ENCODE measurements around the gene OGFOD1. TPM values are rescaled to one million over a fixed set of nuclear protein-coding genes. Genes with fewer than 3 reads are reported as not detected.

The OGFOD1 gene
- total RNA-seq, 2 donors from 2014 or later = 6.6 to 15.6 TPM

- Histone ChIP-seq H3K4me3 (no peak overlapping the region), H3K4me1 (peaks cover 37% of the 10 kb centered on the region), H3K27ac (no peak overlapping the region), H3K9me3 (no peaks in the 10 kb centered on the region), H3K27me3 (no peaks in the 10 kb centered on the region), H3K36me3 (replicated peaks in 1 of 2; ENCODE audit: insufficient read depth in 1 of 2, low read depth in 2 of 2) (no peaks in the 10 kb centered on the region)
- ATAC-seq (no peak), DNase-seq (peak in 1 of 4 donors; percentile 22)
- intact Hi-C loops (cut with DNase I) = loop anchor here (10.0 kb wide), 1 partner anchor 186 kb away; no protein-coding TSS in a partner anchor
- 60 to 68% methylated on average over 7 of the region's 7 CpGs for WGBS, 2 donors
- no peak for TF ChIP-seq POLR2A (IDR thresholded peaks at IDR 0.05)
- TF ChIP-seq, protein P1, sequence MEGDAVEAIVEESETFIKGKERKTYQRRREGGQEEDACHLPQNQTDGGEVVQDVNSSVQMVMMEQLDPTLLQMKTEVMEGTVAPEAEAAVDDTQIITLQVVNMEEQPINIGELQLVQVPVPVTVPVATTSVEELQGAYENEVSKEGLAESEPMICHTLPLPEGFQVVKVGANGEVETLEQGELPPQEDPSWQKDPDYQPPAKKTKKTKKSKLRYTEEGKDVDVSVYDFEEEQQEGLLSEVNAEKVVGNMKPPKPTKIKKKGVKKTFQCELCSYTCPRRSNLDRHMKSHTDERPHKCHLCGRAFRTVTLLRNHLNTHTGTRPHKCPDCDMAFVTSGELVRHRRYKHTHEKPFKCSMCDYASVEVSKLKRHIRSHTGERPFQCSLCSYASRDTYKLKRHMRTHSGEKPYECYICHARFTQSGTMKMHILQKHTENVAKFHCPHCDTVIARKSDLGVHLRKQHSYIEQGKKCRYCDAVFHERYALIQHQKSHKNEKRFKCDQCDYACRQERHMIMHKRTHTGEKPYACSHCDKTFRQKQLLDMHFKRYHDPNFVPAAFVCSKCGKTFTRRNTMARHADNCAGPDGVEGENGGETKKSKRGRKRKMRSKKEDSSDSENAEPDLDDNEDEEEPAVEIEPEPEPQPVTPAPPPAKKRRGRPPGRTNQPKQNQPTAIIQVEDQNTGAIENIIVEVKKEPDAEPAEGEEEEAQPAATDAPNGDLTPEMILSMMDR (IDR thresholded peaks at IDR 0.05) = no peak
These were observed 67.1 kb downstream of the OGFOD1 start for GRCh38 chr16:56518425-56518824.

DNA sequence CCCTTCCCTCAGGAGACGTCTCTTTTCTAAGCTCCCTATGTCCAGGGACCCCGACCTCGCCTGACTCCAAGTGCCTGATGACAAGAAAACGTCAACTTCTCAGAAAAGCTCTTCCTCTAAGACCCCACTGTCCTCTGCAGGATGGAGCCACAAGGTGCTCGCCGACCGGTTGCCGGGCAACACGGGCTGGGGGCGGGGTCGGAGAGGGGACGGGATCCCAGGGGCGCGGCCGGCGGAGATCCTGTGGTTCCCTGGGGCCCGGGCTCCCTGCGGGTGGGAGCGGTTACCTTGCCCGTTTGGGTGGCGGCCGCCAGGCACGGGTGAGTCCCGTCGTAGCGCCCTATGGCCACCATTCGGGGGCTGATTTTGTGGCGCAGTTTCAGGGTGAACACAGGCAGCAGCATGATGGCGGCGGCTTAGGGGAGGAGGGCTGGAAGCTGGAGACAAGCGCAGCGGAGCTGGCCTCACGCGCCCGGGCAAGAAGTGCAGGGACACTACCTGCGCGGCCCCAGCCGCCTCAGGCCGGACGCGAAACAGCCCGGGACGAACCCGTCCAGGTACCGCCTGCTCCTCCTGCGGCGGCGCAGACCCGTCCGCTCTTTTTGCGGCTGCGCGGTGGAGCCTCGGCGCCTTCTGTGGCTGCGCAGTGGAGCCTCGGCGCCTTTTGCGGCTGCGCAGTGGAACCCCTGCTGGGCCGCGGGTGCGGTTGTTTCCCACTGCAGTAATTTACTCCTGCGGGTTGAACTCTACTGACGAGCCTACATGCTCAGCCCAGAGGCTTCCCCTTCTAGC lies 68.3 kb downstream of the OGFOD1 start, which contains the start of gene BBS2:
TSS of gene BBS2 (minus strand) at position 566 of the 792 bp plus-strand sequence. CDS start at position 404, 162 bp downstream.
- H3K36me3 ChIP-seq (replicated peaks in 1 of 2; ENCODE audit: insufficient read depth in 1 of 2, low read depth in 2 of 2) = no peaks in the 10 kb centered on the region
- peaks cover 28% of the 10 kb centered on the region for H3K4me1 ChIP-seq
- no peaks in the 10 kb centered on the region for H3K9me3 ChIP-seq
- H3K27ac ChIP-seq = peak within 1 kb of the TSS; percentile 79 to 88 (median 88)
- peak; percentile 97 for ATAC-seq
- H3K27me3 ChIP-seq = no peaks in the 10 kb centered on the region
- 0 to 2% methylated on average over 18 to 63 of the region's 65 CpGs for WGBS, 2 donors
- H3K4me3 ChIP-seq = peak within 1 kb of the TSS; percentile 69 to 77
- peak; percentile 91 to 95 (median 94) for DNase-seq
- intact Hi-C loops (cut with DNase I) = loop anchor here (10.0 kb wide), 1 partner anchor 185 kb away; no protein-coding TSS in a partner anchor
- TF ChIP-seq, protein P1 (IDR thresholded peaks at IDR 0.05) = peak in 4 of 7 experiments; percentile 19 to 36 (median 28)
- TF ChIP-seq POLR2A (IDR thresholded peaks at IDR 0.05) = peak; percentile 65 to 91 (median 90)

DNA sequence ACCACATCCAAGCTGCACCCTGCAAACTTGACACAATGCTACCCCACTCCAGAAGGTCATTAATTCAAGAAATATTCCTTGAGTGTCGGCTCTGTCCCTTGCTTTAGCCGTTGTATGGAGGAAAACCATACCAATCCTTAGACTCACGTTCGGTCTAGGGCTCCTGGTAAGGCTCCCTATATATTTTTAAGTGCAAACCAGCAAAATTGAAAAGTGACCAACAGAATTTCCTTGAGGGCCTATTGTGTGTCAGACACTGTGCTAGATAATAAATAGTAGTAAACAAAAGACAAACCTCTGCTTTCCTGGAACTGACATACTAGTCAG lies 68.9 kb downstream of the OGFOD1 start:
- Histone ChIP-seq H3K9me3 (no peaks in the 10 kb centered on the region), H3K27me3 (no peaks in the 10 kb centered on the region), H3K4me1 (peaks cover 28% of the 10 kb centered on the region), H3K36me3 (replicated peaks in 1 of 2; ENCODE audit: insufficient read depth in 1 of 2, low read depth in 2 of 2) (no peaks in the 10 kb centered on the region), H3K4me3 (peak overlapping the region in 1 of 2 donors; percentile 77), H3K27ac (peak overlapping the region; percentile 79 to 88 (median 88))
- TF ChIP-seq POLR2A (IDR thresholded peaks at IDR 0.05) = no peak
- TF ChIP-seq, protein P1 (IDR thresholded peaks at IDR 0.05) = no peak
- peak; percentile 3 for ATAC-seq
- intact Hi-C loops (cut with DNase I) = no loop called here
- WGBS, 2 donors = 5 to 8% methylated on average over 4 of the region's 4 CpGs
- no peak for DNase-seq

GRCh38 chr16:56525236-56525635 lies 73.9 kb downstream of the OGFOD1 start:
- ATAC-seq = no peak
- no peak overlapping the region for H3K27ac ChIP-seq
- TF ChIP-seq, protein P1 (IDR thresholded peaks at IDR 0.05) = no peak
- TF ChIP-seq POLR2A (IDR thresholded peaks at IDR 0.05) = no peak

More at GRCh38 chr16:56525236-56525635, 73.9 kb downstream of the OGFOD1 start:
- H3K4me3 ChIP-seq = no peak overlapping the region
- H3K4me1 ChIP-seq = peaks cover 3% of the 10 kb centered on the region
- no peak for DNase-seq
- H3K36me3 ChIP-seq (replicated peaks in 1 of 2; ENCODE audit: insufficient read depth in 1 of 2, low read depth in 2 of 2) = no peaks in the 10 kb centered on the region
- intact Hi-C loops (cut with DNase I) = no loop called here
- H3K9me3 ChIP-seq = no peaks in the 10 kb centered on the region
- no peaks in the 10 kb centered on the region for H3K27me3 ChIP-seq
- 72 to 81% methylated on average over 9 of the region's 9 CpGs for WGBS, 2 donors

Other genes with a start within 250 kb of the OGFOD1 start
- 100 to 1,000 TPM in 1 of 2 donors, 10 to 100 TPM in 1; 87.7 to 130 TPM for gene AMFR, start 26.0 kb upstream of the OGFOD1 start, total RNA-seq
- gene NUDT21, start 222 bp upstream of the OGFOD1 start, total RNA-seq = 10 to 100 TPM in 1 of 2 donors, 1 to 10 TPM in 1; 9.2 to 24.6 TPM
- 10 to 100 TPM; 14.3 to 19.1 TPM for gene BBS2, start 68.5 kb downstream of the OGFOD1 start, total RNA-seq
- not detected for gene MT4, start 113.5 kb downstream of the OGFOD1 start, total RNA-seq
- not detected for gene MT3, start 138.0 kb downstream of the OGFOD1 start, total RNA-seq
- gene MT2A, start 157.0 kb downstream of the OGFOD1 start, total RNA-seq = 100 to 1,000 TPM in 1 of 2 donors, 10 to 100 TPM in 1; 20.0 to 211 TPM
- 100 to 1,000 TPM in 1 of 2 donors, 10 to 100 TPM in 1; 99.9 to 679 TPM for gene MT1E, start 174.2 kb downstream of the OGFOD1 start, total RNA-seq
- gene MT1M, start 181.1 kb downstream of the OGFOD1 start, total RNA-seq = 100 to 1,000 TPM in 1 of 2 donors, 1 to 10 TPM in 1; 9.6 to 112 TPM
- 100 to 1,000 TPM in 1 of 2 donors, not detected in 1; 268 TPM for gene MT1A, start 187.1 kb downstream of the OGFOD1 start, total RNA-seq
- gene MT1B, start 200.3 kb downstream of the OGFOD1 start, total RNA-seq = not detected
- 10 to 100 TPM; 27.5 to 92.0 TPM for gene MT1F, start 206.4 kb downstream of the OGFOD1 start, total RNA-seq
- gene MT1G, start 216.5 kb downstream of the OGFOD1 start, total RNA-seq = 100 to 1,000 TPM in 1 of 2 donors, 10 to 100 TPM in 1; 95.2 to 413 TPM
- 1 to 10 TPM; 4.9 to 8.8 TPM for gene MT1H, start 218.3 kb downstream of the OGFOD1 start, total RNA-seq
- gene MT1X, start 230.9 kb downstream of the OGFOD1 start, total RNA-seq = 1,000 to 10,000 TPM in 1 of 2 donors, 100 to 1,000 TPM in 1; 430 to 1,140 TPM

Data from body of pancreas (tissue), 4 donors.